K562 (cell line): Measurements from ENCODE around the gene FAM72D.
"Not testable (repeated sequence)": the region's sequence is repeated elsewhere in the genome, so short reads cannot be mapped to it uniquely, and the experiment has no call there.

Experiments
- RFX5 ChIP-seq: IDR thresholded peaks from 2 replicates; pipeline ENCODE4 v1.6.1; 2011; ENCODE audit warnings: low read depth, mild to moderate bottlenecking, improper control_type of control experiment, low read length
- ZNF232 ChIP-seq: sonication (generic); formaldehyde crosslinking; IDR thresholded peaks from 2 replicates; pipeline ENCODE4 v1.8.0; 2022; ENCODE audit warnings: mild to moderate bottlenecking, missing genetic modification reagents
- TF ChIP-seq, protein P1 (sequence below): fragments of 450-650 bp; formaldehyde crosslinking; IDR thresholded peaks from 2 replicates; pipeline ENCODE4 v1.4.0; 2022; ENCODE audit warnings: missing genetic modification characterization
- TF ChIP-seq, protein P2 (sequence below): fragments of 250-450 bp; sonication (Bioruptor Pico); IDR thresholded peaks from 2 replicates; pipeline ENCODE4 v1.4.0; 2020
- TF ChIP-seq, protein P3 (sequence below): fragments of 200-600 bp; sonication (generic); IDR thresholded peaks from one replicate; pipeline ENCODE4 v1.6.1; 2012; ENCODE audit warnings: mild to moderate bottlenecking, low read depth, low read length, inconsistent platforms
- TF ChIP-seq, protein P4 (sequence below): sonication (generic); formaldehyde crosslinking; IDR thresholded peaks from 2 replicates; pipeline ENCODE4 v1.5.0; 2020; ENCODE audit warnings: missing genetic modification reagents
- TF ChIP-seq, protein P5 (sequence below): sonication (generic); formaldehyde crosslinking; IDR thresholded peaks from 2 replicates; pipeline ENCODE4 v1.8.1; 2022; ENCODE audit warnings: missing genetic modification reagents

DNA sequence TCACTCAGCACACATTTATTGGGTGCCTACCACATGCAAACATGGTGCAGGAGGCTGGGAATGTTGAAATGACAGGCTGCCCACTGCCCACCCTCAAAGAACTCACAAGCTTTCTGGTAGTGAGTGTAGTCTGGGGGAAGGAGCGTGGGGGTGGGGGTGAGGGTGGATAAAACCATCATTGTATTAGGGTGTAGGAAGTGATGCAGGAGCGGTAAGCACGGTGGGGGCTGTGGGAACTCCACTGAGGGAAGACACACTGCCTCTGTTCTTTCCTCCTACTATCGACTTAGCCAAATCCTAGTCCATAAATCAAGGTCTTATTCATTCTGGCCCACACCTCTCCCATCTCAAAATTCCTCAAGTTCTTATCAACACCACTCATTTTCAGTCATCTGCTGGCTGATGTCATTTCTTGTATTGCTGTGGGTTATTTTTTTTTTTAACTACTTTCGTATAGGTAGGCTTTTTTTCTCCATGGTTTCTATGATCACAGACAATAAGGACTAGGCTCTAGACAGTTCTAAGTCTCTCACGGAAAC lies 21.7 kb upstream of the FAM72D start:
- TF ChIP-seq, protein P1, sequence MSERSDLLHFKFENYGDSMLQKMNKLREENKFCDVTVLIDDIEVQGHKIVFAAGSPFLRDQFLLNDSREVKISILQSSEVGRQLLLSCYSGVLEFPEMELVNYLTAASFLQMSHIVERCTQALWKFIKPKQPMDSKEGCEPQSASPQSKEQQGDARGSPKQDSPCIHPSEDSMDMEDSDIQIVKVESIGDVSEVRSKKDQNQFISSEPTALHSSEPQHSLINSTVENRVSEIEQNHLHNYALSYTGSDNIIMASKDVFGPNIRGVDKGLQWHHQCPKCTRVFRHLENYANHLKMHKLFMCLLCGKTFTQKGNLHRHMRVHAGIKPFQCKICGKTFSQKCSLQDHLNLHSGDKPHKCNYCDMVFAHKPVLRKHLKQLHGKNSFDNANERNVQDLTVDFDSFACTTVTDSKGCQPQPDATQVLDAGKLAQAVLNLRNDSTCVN (CRISPR knock-in tag): not testable (repeated sequence)
- TF ChIP-seq, protein P2, sequence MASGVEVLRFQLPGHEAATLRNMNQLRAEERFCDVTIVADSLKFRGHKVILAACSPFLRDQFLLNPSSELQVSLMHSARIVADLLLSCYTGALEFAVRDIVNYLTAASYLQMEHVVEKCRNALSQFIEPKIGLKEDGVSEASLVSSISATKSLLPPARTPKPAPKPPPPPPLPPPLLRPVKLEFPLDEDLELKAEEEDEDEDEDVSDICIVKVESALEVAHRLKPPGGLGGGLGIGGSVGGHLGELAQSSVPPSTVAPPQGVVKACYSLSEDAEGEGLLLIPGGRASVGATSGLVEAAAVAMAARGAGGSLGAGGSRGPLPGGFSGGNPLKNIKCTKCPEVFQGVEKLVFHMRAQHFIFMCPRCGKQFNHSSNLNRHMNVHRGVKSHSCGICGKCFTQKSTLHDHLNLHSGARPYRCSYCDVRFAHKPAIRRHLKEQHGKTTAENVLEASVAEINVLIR (CRISPR knock-in tag): not testable (repeated sequence)
- not testable (repeated sequence) for TF ChIP-seq RFX5; ZNF232 (CRISPR knock-in tag)
- TF ChIP-seq, protein P3, sequence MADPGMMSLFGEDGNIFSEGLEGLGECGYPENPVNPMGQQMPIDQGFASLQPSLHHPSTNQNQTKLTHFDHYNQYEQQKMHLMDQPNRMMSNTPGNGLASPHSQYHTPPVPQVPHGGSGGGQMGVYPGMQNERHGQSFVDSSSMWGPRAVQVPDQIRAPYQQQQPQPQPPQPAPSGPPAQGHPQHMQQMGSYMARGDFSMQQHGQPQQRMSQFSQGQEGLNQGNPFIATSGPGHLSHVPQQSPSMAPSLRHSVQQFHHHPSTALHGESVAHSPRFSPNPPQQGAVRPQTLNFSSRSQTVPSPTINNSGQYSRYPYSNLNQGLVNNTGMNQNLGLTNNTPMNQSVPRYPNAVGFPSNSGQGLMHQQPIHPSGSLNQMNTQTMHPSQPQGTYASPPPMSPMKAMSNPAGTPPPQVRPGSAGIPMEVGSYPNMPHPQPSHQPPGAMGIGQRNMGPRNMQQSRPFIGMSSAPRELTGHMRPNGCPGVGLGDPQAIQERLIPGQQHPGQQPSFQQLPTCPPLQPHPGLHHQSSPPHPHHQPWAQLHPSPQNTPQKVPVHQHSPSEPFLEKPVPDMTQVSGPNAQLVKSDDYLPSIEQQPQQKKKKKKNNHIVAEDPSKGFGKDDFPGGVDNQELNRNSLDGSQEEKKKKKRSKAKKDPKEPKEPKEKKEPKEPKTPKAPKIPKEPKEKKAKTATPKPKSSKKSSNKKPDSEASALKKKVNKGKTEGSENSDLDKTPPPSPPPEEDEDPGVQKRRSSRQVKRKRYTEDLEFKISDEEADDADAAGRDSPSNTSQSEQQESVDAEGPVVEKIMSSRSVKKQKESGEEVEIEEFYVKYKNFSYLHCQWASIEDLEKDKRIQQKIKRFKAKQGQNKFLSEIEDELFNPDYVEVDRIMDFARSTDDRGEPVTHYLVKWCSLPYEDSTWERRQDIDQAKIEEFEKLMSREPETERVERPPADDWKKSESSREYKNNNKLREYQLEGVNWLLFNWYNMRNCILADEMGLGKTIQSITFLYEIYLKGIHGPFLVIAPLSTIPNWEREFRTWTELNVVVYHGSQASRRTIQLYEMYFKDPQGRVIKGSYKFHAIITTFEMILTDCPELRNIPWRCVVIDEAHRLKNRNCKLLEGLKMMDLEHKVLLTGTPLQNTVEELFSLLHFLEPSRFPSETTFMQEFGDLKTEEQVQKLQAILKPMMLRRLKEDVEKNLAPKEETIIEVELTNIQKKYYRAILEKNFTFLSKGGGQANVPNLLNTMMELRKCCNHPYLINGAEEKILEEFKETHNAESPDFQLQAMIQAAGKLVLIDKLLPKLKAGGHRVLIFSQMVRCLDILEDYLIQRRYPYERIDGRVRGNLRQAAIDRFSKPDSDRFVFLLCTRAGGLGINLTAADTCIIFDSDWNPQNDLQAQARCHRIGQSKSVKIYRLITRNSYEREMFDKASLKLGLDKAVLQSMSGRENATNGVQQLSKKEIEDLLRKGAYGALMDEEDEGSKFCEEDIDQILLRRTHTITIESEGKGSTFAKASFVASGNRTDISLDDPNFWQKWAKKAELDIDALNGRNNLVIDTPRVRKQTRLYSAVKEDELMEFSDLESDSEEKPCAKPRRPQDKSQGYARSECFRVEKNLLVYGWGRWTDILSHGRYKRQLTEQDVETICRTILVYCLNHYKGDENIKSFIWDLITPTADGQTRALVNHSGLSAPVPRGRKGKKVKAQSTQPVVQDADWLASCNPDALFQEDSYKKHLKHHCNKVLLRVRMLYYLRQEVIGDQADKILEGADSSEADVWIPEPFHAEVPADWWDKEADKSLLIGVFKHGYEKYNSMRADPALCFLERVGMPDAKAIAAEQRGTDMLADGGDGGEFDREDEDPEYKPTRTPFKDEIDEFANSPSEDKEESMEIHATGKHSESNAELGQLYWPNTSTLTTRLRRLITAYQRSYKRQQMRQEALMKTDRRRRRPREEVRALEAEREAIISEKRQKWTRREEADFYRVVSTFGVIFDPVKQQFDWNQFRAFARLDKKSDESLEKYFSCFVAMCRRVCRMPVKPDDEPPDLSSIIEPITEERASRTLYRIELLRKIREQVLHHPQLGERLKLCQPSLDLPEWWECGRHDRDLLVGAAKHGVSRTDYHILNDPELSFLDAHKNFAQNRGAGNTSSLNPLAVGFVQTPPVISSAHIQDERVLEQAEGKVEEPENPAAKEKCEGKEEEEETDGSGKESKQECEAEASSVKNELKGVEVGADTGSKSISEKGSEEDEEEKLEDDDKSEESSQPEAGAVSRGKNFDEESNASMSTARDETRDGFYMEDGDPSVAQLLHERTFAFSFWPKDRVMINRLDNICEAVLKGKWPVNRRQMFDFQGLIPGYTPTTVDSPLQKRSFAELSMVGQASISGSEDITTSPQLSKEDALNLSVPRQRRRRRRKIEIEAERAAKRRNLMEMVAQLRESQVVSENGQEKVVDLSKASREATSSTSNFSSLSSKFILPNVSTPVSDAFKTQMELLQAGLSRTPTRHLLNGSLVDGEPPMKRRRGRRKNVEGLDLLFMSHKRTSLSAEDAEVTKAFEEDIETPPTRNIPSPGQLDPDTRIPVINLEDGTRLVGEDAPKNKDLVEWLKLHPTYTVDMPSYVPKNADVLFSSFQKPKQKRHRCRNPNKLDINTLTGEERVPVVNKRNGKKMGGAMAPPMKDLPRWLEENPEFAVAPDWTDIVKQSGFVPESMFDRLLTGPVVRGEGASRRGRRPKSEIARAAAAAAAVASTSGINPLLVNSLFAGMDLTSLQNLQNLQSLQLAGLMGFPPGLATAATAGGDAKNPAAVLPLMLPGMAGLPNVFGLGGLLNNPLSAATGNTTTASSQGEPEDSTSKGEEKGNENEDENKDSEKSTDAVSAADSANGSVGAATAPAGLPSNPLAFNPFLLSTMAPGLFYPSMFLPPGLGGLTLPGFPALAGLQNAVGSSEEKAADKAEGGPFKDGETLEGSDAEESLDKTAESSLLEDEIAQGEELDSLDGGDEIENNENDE: not testable (repeated sequence)
- TF ChIP-seq, protein P4, sequence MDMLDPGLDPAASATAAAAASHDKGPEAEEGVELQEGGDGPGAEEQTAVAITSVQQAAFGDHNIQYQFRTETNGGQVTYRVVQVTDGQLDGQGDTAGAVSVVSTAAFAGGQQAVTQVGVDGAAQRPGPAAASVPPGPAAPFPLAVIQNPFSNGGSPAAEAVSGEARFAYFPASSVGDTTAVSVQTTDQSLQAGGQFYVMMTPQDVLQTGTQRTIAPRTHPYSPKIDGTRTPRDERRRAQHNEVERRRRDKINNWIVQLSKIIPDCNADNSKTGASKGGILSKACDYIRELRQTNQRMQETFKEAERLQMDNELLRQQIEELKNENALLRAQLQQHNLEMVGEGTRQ (CRISPR knock-in tag): not testable (repeated sequence)
- TF ChIP-seq, protein P5, sequence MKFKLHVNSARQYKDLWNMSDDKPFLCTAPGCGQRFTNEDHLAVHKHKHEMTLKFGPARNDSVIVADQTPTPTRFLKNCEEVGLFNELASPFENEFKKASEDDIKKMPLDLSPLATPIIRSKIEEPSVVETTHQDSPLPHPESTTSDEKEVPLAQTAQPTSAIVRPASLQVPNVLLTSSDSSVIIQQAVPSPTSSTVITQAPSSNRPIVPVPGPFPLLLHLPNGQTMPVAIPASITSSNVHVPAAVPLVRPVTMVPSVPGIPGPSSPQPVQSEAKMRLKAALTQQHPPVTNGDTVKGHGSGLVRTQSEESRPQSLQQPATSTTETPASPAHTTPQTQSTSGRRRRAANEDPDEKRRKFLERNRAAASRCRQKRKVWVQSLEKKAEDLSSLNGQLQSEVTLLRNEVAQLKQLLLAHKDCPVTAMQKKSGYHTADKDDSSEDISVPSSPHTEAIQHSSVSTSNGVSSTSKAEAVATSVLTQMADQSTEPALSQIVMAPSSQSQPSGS (CRISPR knock-in tag): not testable (repeated sequence)
